Subcutaneous adipose tissue (tissue), 4 donors: ENCODE data around the gene RBM33. TPM values are rescaled to one million over a fixed set of nuclear protein-coding genes. Genes with fewer than 3 reads are reported as not detected.

Experiments
- CTCF ChIP-seq: fragments of 450-650 bp; IDR thresholded peaks from one replicate; pipeline ENCODE4 v1.5.1; 2016; ENCODE audit warnings: low read depth, mild to moderate bottlenecking, control low read depth, antibody characterized with exemption, moderate library complexity
- total RNA-seq, 4 donors: library from RNA; depleted of rRNA; stranded (reverse); fragments of >200 nt; gene quantifications; one replicate each; pipeline ENCODE4 v1.1.0, GENCODE V29; 2016

RBM33 gene
- total RNA-seq, 4 donors from 2014 or later = 33.9 to 69.1 (median 46.2) TPM

- no peak for TF ChIP-seq CTCF
These were observed 83.7 kb downstream of the RBM33 start for GRCh38 chr7:155728116-155728515.

- no peak for TF ChIP-seq CTCF
These were observed 85.4 kb downstream of the RBM33 start for GRCh38 chr7:155729847-155730246.

GRCh38 chr7:155731380-155731779, 86.9 kb downstream of the RBM33 start:
- no peak for TF ChIP-seq CTCF

- no peak for TF ChIP-seq CTCF
These were observed 87.4 kb downstream of the RBM33 start for GRCh38 chr7:155731871-155732270.

GRCh38 chr7:155732286-155732685, 87.8 kb downstream of the RBM33 start:
- TF ChIP-seq CTCF = no peak

- TF ChIP-seq CTCF = no peak
These were observed 89.4 kb downstream of the RBM33 start for GRCh38 chr7:155733582-155734444.

- no peak for TF ChIP-seq CTCF
These were observed 90.0 kb downstream of the RBM33 start for GRCh38 chr7:155734445-155734809.
